BLaER1 (cell line): Measurements from ENCODE around the gene FDX2.

Experiments
- H3K27ac ChIP-seq: shearing (Covaris generic); formaldehyde crosslinking; 2 replicates; pipeline ENCODE4 v1.8.1; 2022
- H3K27me3 ChIP-seq: shearing (Covaris generic); formaldehyde crosslinking; 2 replicates; pipeline ENCODE4 v1.8.1; 2022
- H3K36me3 ChIP-seq: shearing (Covaris generic); formaldehyde crosslinking; 2 replicates; pipeline ENCODE4 v1.8.1; 2022
- H3K4me1 ChIP-seq: shearing (Covaris generic); formaldehyde crosslinking; 2 replicates; pipeline ENCODE4 v1.8.1; 2022
- H3K4me2 ChIP-seq: shearing (Covaris generic); formaldehyde crosslinking; 2 replicates; pipeline ENCODE4 v1.8.1; 2022
- H3K4me3 ChIP-seq: shearing (Covaris generic); formaldehyde crosslinking; 2 replicates; pipeline ENCODE4 v1.8.1; 2022
- H3K9ac ChIP-seq: shearing (Covaris generic); formaldehyde crosslinking; 2 replicates; pipeline ENCODE4 v1.8.1; 2022
- H3K9me3 ChIP-seq: shearing (Covaris generic); formaldehyde crosslinking; 2 replicates; pipeline ENCODE4 v1.8.1; 2022
- H4K20me1 ChIP-seq: shearing (Covaris generic); formaldehyde crosslinking; 2 replicates; pipeline ENCODE4 v1.8.1; 2022
- Cebpa-rat ChIP-seq: shearing (Covaris generic); IDR thresholded peaks from 2 replicates; pipeline ENCODE4 v1.8.1; 2022

Gene FDX2

DNA sequence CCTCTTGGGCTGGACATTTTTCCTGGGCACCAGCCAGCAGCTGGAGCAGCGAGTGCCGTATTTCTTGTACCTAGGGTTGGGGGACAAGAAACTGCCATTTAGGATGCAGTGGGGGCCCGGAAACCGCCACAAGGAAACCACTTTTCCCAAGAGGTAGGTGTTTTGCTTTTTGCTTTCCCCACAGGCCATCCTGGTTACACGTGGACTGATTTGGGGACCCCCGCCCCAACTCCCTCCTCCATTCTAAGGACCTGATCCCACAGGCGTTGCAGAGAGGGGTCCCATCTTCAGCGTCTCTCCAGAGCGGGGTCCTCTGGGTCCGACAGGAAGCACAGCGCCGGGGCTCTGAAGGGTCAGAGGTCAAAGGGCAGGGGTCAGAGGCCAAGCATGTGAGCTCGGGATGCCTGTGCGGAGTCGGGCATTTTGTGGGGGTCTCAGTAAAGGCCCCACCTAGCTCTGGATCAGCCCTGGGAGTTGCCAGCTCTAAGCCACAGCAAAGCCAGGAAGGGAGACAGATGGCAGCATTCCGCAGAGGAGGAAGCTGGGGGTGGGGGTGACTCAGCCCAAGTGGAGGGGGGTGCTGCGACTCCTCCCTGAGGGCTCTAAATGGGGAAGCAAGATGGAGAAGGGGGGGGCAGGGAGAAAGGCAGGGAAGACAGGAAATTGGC, 10.5 kb downstream of the FDX2 start:
- peak overlapping the region; percentile 36 for H3K27ac ChIP-seq
- H3K36me3 ChIP-seq: no peaks in the 10 kb centered on the region
- H3K4me2 ChIP-seq: peak overlapping the region; percentile 87
- peaks cover 14% of the 10 kb centered on the region for H4K20me1 ChIP-seq
- no peaks in the 10 kb centered on the region for H3K9me3 ChIP-seq
- peaks cover 57% of the 10 kb centered on the region for H3K4me1 ChIP-seq
- 0 out of 2 replicates have a peak overlapping the region, but pooled peaks have one; percentile 15 for H3K9ac ChIP-seq
- peak overlapping the region; percentile 56 for H3K4me3 ChIP-seq
- no peak for TF ChIP-seq Cebpa-rat
- no peaks in the 10 kb centered on the region for H3K27me3 ChIP-seq

DNA sequence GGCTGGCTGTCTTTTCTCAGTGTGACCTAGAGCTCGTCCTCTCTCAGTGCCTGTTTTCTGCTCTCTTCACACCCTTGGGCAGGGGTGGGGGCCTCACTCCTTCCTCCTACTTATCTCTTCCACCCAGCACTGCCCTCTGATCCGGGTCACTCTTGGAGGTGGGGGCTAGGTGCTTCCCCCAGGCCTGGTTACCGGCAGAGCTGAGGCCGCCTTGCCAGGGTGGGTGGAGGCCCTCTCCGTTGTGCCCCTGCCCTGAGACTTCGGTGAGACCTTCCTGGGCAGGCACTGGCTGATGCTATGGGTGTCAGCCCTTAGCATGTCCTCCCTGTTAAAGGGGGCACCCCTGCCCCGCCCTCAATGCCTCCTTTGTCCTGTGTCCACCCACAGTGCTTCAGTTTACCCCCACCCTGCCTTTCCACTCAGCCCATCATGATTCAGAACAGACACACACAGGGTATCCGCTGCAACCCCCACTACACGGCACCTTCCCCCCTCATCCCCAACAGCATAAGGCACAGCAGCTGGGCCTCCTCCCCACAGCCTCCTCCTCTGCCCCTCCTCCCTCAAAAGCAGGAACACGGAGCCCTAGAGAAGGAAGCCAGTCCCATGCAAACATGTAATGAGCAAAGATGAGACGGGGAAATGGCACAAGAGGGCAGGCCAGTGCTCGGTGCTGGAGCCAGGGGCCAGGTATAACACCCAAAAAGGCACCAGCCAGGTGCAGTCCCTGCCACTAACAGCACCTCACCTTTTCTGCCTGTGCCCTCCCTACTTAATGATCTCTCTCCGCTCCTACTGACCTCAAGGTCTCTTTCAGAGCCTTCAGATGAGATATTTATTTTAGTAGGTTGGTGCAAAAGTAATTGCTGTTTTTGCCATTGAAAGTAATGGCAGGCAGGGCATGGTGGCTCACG, 16.0 kb downstream of the FDX2 start:
- no peak overlapping the region for H3K9ac ChIP-seq
- H3K4me3 ChIP-seq: no peak overlapping the region
- peaks cover 37% of the 10 kb centered on the region for H3K4me1 ChIP-seq
- H3K4me2 ChIP-seq: peak overlapping the region; percentile 52
- H3K36me3 ChIP-seq: no peaks in the 10 kb centered on the region
- peaks cover 47% of the 10 kb centered on the region for H3K27me3 ChIP-seq
- H3K27ac ChIP-seq: no peak overlapping the region
- H4K20me1 ChIP-seq: peaks cover 17% of the 10 kb centered on the region
- no peaks in the 10 kb centered on the region; the same call in 1 of the 2 replicates for H3K9me3 ChIP-seq
- TF ChIP-seq Cebpa-rat: no peak

DNA sequence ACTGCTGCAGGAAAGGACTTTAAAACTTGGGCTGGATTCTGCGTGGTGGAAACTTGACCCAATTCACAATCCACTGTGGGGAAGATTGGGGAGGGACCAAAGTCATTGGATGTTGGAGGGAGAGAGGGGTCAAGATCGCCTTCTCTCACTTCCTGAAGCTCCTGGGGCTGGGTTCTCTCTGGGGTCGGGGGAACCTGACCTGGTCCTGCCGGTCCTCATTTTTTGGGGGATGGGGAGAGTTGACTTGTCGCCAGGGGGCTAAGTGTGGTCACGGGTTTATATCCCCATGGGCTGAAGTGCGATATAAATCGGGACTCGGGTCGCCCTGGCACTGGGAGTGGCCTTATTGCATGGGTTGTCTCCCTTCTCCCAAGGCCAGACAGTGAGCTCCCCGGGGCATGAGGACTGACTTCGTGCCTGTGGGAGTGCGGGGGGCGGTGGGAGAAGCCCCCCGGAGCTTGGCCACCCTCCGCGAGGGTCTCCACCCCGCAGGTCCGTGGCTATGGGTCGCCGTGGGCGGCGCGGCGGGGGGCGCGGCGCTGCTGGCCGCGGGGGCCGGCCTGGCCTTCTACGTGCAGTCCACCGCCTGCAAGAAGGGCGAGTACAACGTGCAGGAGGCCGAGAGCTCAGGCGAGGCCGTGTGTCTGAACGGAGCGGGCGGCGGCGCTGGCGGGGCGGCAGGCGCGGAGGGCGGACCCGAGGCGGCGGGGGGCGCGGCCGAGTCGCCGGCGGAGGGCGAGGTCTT, 19.8 kb downstream of the FDX2 start:
- no peak overlapping the region for H3K9ac ChIP-seq
- peak overlapping the region; percentile 75 for H3K4me2 ChIP-seq
- H3K27me3 ChIP-seq: peaks cover 84% of the 10 kb centered on the region

DNA sequence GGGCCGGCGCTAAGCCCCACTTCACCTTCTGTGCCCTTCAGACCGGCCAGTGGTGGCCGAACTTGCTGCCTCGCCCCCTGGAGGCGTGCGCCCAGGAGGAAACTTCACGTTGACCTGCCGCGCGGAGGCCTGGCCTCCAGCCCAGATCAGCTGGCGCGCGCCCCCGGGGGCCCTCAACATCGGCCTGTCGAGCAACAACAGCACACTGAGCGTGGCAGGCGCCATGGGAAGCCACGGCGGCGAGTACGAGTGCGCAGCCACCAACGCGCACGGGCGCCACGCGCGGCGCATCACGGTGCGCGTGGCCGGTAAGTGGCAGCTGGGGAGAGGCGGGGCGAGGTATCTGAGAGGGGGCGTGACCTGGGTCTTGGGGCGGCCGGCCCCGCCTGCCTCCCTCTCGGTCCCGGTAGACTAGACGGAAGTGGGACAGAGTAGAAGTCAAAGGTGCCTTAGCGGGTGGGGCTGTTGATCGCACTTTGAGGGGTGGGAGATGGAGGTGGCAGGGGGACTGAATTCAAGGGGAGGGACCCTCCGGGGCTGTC, 20.4 kb downstream of the FDX2 start:
- peaks cover 13% of the 10 kb centered on the region for H3K9me3 ChIP-seq
- H4K20me1 ChIP-seq: peaks cover 57% of the 10 kb centered on the region
- peaks cover 91% of the 10 kb centered on the region for H3K27me3 ChIP-seq
- no peak overlapping the region for H3K27ac ChIP-seq
- H3K4me3 ChIP-seq: peak overlapping the region; percentile 56
- H3K9ac ChIP-seq: no peak overlapping the region
- no peak for TF ChIP-seq Cebpa-rat
- H3K4me1 ChIP-seq: peaks cover 55% of the 10 kb centered on the region
- H3K4me2 ChIP-seq: peak overlapping the region; percentile 75
- no peaks in the 10 kb centered on the region for H3K36me3 ChIP-seq

More for the DNA sequence above, 19.8 kb downstream of the FDX2 start:
- Histone ChIP-seq H3K4me1 (peaks cover 50% of the 10 kb centered on the region), H3K27ac (no peak overlapping the region), H3K4me3 (peak overlapping the region; percentile 56), H3K9me3 (peaks cover 13% of the 10 kb centered on the region), H4K20me1 (peaks cover 50% of the 10 kb centered on the region), H3K36me3 (no peaks in the 10 kb centered on the region)
- TF ChIP-seq Cebpa-rat: no peak

DNA sequence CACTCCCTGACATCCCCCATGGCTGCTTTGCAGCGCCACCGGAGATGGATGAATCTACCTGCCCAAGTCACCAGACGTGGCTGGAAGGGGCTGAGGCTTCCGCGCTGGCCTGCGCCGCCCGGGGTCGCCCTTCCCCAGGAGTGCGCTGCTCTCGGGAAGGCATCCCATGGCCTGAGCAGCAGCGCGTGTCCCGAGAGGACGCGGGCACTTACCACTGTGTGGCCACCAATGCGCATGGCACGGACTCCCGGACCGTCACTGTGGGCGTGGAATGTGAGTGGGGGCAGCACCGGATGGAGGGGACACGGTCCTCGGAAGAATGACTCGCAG, 21.5 kb downstream of the FDX2 start:
- H3K27ac ChIP-seq: no peak overlapping the region
- H3K9me3 ChIP-seq: peaks cover 13% of the 10 kb centered on the region
- no peak overlapping the region for H3K9ac ChIP-seq
- peaks cover 93% of the 10 kb centered on the region for H3K27me3 ChIP-seq
- no peaks in the 10 kb centered on the region for H3K36me3 ChIP-seq
- no peak overlapping the region for H3K4me3 ChIP-seq
- peaks cover 55% of the 10 kb centered on the region for H3K4me1 ChIP-seq
- H4K20me1 ChIP-seq: peaks cover 63% of the 10 kb centered on the region
- TF ChIP-seq Cebpa-rat: no peak
- H3K4me2 ChIP-seq: no peak overlapping the region

DNA sequence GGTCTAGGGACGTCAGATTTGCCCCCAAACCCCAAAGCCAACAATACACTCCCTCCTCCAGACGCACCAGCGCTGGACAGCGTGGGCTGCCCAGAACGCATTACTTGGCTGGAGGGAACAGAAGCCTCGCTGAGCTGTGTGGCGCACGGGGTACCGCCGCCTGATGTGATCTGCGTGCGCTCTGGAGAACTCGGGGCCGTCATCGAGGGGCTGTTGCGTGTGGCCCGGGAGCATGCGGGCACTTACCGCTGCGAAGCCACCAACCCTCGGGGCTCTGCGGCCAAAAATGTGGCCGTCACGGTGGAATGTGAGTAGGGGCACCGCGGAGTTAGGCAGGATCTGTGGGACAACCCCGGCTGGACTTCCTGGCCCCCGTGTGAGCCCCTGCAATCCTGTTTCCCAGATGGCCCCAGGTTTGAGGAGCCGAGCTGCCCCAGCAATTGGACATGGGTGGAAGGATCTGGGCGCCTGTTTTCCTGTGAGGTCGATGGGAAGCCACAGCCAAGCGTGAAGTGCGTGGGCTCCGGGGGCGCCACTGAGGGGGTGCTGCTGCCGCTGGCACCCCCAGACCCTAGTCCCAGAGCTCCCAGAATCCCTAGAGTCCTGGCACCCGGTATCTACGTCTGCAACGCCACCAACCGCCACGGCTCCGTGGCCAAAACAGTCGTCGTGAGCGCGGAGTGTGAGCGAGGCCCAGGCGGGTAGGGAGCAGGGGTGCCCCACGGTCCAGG, 22.0 kb downstream of the FDX2 start:
- Histone ChIP-seq H3K9ac (no peak overlapping the region), H3K9me3 (peaks cover 13% of the 10 kb centered on the region), H4K20me1 (peaks cover 63% of the 10 kb centered on the region), H3K4me2 (no peak overlapping the region), H3K4me3 (no peak overlapping the region), H3K27ac (no peak overlapping the region), H3K27me3 (peaks cover 95% of the 10 kb centered on the region), H3K4me1 (peaks cover 60% of the 10 kb centered on the region), H3K36me3 (no peaks in the 10 kb centered on the region)
- TF ChIP-seq Cebpa-rat: no peak

DNA sequence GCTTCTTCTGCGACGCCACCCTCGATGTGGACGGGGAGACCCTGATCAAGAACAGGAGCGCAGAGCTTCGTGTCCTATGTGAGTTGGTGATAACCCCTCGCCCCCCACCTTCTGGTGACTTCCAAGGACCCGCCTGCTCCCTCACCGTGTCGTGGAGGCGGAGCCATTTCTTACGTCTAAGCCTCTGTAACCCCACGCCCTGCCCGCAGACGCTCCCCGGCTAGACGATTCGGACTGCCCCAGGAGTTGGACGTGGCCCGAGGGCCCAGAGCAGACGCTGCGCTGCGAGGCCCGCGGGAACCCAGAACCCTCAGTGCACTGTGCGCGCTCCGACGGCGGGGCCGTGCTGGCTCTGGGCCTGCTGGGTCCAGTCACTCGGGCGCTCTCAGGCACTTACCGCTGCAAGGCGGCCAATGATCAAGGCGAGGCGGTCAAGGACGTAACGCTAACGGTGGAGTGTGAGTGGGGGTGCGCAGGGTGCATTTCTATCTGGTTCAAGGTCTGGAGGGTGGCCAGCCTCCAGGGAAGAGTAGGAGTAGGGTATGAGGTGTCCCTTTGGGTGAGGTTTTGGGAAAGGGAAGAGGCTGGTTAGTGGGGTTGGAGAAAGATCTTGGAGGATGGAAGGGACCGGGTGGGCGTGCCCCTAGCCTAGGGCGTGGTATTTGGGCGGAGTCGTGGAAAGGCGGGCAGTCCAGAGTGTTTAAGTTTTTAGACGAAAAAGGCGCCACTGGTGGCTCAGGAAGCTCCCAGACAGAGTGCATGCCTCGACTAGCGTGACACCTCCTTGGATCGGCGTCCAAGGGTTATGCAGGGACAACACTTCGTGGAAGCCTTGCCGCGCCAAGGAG, 22.8 kb downstream of the FDX2 start:
- no peaks in the 10 kb centered on the region for H3K36me3 ChIP-seq
- peak overlapping the region; percentile 62 for H3K4me3 ChIP-seq
- H3K27me3 ChIP-seq: peaks cover 100% of the 10 kb centered on the region
- no peak overlapping the region for H3K27ac ChIP-seq
- H4K20me1 ChIP-seq: peaks cover 65% of the 10 kb centered on the region
- H3K4me2 ChIP-seq: peak overlapping the region; percentile 93
- peaks cover 13% of the 10 kb centered on the region for H3K9me3 ChIP-seq
- peaks cover 68% of the 10 kb centered on the region for H3K4me1 ChIP-seq
- no peak overlapping the region for H3K9ac ChIP-seq
- TF ChIP-seq Cebpa-rat: no peak

DNA sequence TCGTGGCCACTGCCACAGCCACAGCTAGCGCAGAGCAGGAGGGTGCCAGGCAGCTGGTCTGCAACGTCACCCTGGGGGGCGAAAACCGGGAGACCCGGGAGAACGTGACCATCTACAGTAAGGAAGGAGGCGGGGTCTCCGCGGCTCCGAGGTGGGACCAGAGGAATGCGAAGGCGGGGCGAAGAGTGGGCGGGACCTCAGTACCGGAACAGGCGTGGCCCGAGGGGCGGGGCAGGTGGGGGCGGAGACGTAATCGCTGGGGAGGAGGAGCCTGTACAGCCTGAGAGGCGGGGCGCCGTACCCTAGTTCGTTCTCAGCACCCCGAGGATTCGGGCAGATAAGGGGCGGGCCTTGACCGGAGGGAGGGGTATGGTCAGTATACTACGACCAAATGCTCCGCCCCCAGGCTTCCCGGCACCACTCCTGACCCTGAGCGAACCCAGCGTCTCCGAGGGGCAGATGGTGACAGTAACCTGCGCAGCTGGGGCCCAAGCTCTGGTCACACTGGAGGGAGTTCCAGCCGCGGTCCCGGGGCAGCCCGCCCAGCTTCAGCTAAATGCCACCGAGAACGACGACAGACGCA, 23.5 kb downstream of the FDX2 start:
- peaks cover 70% of the 10 kb centered on the region for H4K20me1 ChIP-seq
- H3K4me2 ChIP-seq: peak overlapping the region; percentile 93
- H3K27me3 ChIP-seq: peaks cover 100% of the 10 kb centered on the region
- no peaks in the 10 kb centered on the region for H3K36me3 ChIP-seq
- H3K9ac ChIP-seq: no peak overlapping the region
- TF ChIP-seq Cebpa-rat: no peak
- H3K4me3 ChIP-seq: peak overlapping the region; percentile 62
- peaks cover 75% of the 10 kb centered on the region for H3K4me1 ChIP-seq
- peaks cover 13% of the 10 kb centered on the region for H3K9me3 ChIP-seq
- no peak overlapping the region for H3K27ac ChIP-seq
